GM12865 (cell line): ENCODE measurements around the gene HERC2.
"Not testable (repeated sequence)": the region's sequence is repeated elsewhere in the genome, so short reads cannot be mapped to it uniquely, and the experiment has no call there.

ENCODE experiments used
- DNase-seq: peaks from one replicate; pipeline ENCODE4 v3.0.0; 2010; ENCODE audit warnings: low read depth
- H3K4me3 ChIP-seq: 2 replicates; pipeline ENCODE4 v1.5.1; 2011; ENCODE audit warnings: mild to moderate bottlenecking, low read depth, low read length, control low read depth
- CTCF ChIP-seq: IDR thresholded peaks from 2 replicates; pipeline ENCODE4 v1.5.1; 2011; ENCODE audit warnings: low read length, control low read depth, low read depth, inconsistent platforms; ENCODE audit not compliant: insufficient read depth; ENCODE audit errors: missing control alignments

The HERC2 gene

GRCh38 chr15:28243399-28243798 is 78.6 kb downstream of the HERC2 start:
- TF ChIP-seq CTCF: no peak
- no peak for DNase-seq
- no peak overlapping the region for H3K4me3 ChIP-seq

DNA sequence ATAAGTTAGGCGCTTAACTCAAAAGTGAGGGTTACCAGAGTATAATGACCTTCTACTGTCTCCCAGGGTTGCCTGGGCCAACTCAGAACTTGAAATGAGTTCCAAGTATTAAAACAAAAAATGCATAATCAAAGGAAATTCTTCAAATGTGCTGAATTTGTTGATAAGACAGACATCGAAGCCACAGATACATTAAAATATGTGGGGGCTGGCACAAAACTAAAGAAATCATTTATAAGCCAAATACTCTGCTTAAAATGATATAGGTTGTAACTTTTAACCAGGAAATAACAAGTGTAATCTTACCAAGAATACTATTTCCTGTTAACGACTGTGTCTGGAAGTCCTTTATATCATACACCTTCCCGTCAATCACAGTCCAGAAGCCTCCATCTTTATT is 83.7 kb downstream of the HERC2 start:
- not testable (repeated sequence) for H3K4me3 ChIP-seq, DNase-seq

GRCh38 chr15:28231743-28232142 is 90.2 kb downstream of the HERC2 start:
- DNase-seq: not testable (repeated sequence)

DNA sequence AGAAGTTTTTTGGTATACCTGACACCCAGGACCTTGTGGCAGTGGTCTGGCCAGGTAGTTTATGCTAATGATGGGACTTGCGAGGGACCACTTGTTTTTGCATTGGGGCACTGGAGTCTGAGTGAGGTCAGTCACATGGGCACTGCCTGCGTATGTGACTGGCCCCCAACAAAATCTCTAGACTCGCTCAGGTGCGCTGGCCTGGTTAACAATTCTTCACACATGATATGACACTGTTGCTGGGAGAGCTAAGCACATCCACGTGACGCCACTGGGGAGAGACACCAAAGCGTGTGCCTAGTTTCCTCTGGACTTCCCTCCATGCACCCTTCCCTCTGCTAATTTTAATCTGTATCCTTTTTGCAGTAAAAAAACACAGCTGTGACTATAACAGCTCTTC is 90.6 kb downstream of the HERC2 start:
- not testable (repeated sequence) for H3K4me3 ChIP-seq, DNase-seq

More at GRCh38 chr15:28231743-28232142, 90.2 kb downstream of the HERC2 start:
- H3K4me3 ChIP-seq: not testable (repeated sequence)

DNA sequence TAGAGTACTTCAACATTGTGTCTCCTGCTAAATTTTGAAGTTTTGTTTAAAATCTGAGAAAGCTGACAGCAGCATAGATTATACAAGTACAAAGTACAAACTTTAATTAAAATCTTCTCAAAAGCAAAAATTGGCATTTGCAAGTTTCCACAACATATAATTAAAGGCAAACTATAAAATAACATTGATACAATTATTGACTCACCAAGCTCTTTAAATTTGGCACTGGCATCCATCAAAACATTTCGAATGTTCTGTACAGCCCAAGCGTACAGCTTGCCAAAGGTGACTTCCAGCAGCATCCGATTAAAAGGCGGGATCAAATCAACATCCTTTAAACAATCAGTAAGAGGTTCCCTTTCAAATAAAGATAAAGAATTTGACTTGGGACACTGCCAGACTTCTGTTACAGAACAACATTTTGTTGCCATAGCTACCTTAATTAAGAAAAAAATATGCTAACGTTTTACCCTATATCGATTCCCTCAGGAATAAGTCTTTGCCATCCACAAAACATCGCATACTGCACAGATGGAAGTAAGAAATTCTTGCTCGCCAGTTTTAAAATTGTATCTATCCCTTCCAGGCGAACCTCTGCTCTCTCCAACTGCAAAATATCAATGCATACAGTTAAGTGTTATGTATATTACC is 92.9 kb downstream of the HERC2 start:
- not testable (repeated sequence) for H3K4me3 ChIP-seq, DNase-seq

GRCh38 chr15:28228096-28228495 is 93.9 kb downstream of the HERC2 start:
- no peak overlapping the region for H3K4me3 ChIP-seq
- TF ChIP-seq CTCF: no peak
- no peak for DNase-seq

- not testable (repeated sequence) for H3K4me3 ChIP-seq, DNase-seq
Measured at GRCh38 chr15:28227303-28227702, 94.7 kb downstream of the HERC2 start.

DNA sequence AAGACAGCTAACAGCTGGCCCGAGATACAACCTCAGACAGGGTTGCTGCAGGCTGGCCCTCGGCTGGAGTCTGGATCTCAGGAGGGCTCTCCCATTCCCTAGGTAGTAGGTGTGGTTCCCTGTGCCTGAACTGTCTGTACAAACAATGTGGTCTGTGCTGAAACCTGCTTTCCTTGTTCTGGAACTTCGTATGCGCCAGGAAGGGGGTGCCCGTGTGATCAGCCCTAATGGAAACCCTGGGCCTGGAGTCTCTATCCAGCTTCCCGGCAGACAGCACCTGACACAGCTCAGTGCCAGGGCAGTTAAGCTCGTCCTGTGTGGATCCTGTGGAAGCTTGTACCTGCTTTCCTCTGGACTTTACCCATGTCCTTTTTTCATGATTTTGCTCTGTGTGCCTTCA is 99.4 kb downstream of the HERC2 start:
- not testable (repeated sequence) for H3K4me3 ChIP-seq, DNase-seq

GRCh38 chr15:28221696-28222095 is 100.3 kb downstream of the HERC2 start:
- not testable (repeated sequence) for H3K4me3 ChIP-seq, DNase-seq

- no peak overlapping the region for H3K4me3 ChIP-seq
Measured at GRCh38 chr15:28219116-28219515, 102.9 kb downstream of the HERC2 start.

GRCh38 chr15:28216946-28217546 is 104.9 kb downstream of the HERC2 start:
- DNase-seq, H3K4me3 ChIP-seq: not testable (repeated sequence)

More at GRCh38 chr15:28219116-28219515, 102.9 kb downstream of the HERC2 start:
- TF ChIP-seq CTCF: no peak
- DNase-seq: no peak

DNA sequence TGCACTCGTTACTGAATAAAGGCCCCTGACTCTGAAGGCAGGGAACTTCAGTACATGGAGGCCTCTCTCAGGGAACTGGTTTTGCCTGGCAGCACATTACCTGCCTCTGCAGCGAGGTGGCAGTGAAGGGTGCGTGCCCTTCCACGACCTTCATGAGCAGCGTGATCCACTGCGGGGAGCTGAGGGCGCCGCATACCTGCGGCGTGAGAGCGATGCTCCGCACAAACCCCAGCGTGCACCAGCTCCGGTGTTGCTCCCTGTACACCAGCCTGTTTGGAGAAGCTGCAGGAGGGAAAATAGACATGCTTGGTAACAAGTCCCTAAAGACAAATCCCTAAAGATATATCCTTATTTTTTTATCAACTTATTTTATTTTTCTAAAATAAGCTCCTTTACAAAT is 106.5 kb downstream of the HERC2 start:
- not testable (repeated sequence) for DNase-seq, H3K4me3 ChIP-seq

GRCh38 chr15:28214006-28214790 is 107.8 kb downstream of the HERC2 start:
- not testable (repeated sequence) for DNase-seq, H3K4me3 ChIP-seq

DNA sequence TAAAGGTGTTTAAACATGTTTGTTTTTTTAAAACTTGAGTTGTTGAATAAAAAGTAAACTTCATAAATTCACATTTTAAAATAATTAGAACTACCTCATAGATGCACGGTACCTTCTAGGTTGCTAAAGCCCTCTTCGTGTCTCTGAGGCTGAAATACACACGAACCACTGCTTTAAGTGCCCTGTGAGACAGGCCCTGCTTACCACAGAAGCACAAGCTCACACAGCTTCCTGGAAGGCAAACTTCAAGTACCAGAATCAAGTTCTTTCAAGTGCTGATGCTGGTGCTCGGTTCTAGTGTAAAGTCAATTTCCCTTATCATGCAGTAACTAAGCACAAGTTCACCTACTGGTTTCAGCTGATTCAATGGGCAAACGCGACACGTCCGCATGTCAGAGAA is 108.6 kb downstream of the HERC2 start:
- not testable (repeated sequence) for H3K4me3 ChIP-seq, DNase-seq
